ENCODE results near the gene TNS3.
"Not testable (repeated sequence)": the region's sequence is repeated elsewhere in the genome, so short reads cannot be mapped to it uniquely, and the experiment has no call there.

TNS3 gene

DNA sequence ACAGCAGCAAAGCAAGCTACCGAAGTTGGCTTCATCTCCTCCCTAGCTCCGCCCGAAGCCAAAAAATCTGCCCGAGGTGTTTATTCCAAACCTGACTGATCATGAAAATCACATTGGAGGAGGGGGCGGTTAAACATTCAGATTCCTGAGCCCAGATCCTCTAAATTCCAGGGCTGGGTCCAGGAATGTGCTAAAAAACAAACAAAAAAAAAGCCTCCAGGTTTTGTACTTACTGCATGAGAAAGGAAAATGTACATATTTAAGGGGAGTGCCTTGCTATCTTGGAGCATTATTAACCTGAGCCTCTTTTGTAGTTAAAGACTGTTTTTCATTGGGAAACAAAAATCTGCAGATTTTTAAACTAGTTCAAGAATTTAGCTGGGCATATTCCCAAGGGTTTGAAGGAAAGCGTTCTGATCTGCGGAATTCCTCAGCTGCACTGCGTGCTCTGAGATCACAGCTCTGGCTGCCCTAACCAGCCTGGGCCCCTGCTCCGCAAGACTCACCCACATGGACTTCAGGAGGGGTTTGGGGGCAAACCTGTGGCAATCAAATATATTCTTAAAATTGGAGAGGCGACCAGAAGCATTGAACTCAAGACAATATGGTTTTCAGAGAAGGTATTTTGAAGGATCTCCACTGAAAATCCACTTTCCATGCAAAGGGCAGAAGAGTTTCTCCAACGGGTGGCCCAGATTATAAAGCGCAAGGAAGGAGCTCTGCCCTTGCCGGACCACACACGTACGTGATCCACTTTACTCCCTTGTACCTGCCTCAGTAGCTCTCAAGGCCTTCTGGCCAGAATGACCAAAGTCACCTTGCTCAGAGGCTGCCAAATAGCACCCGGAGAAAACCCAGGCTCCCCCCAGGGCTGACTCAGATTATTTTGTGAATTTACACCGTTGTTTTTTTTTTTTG, 10.0 kb upstream of the TNS3 start:
- TF ChIP-seq, protein P1, sequence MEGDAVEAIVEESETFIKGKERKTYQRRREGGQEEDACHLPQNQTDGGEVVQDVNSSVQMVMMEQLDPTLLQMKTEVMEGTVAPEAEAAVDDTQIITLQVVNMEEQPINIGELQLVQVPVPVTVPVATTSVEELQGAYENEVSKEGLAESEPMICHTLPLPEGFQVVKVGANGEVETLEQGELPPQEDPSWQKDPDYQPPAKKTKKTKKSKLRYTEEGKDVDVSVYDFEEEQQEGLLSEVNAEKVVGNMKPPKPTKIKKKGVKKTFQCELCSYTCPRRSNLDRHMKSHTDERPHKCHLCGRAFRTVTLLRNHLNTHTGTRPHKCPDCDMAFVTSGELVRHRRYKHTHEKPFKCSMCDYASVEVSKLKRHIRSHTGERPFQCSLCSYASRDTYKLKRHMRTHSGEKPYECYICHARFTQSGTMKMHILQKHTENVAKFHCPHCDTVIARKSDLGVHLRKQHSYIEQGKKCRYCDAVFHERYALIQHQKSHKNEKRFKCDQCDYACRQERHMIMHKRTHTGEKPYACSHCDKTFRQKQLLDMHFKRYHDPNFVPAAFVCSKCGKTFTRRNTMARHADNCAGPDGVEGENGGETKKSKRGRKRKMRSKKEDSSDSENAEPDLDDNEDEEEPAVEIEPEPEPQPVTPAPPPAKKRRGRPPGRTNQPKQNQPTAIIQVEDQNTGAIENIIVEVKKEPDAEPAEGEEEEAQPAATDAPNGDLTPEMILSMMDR (IDR thresholded peaks at IDR 0.05; ENCODE audit: borderline replicate concordance, insufficient read depth, low read depth, low read length) = no peak
- H3K4me3 ChIP-seq (ENCODE audit: low read depth, low read length) = no peak overlapping the region

DNA sequence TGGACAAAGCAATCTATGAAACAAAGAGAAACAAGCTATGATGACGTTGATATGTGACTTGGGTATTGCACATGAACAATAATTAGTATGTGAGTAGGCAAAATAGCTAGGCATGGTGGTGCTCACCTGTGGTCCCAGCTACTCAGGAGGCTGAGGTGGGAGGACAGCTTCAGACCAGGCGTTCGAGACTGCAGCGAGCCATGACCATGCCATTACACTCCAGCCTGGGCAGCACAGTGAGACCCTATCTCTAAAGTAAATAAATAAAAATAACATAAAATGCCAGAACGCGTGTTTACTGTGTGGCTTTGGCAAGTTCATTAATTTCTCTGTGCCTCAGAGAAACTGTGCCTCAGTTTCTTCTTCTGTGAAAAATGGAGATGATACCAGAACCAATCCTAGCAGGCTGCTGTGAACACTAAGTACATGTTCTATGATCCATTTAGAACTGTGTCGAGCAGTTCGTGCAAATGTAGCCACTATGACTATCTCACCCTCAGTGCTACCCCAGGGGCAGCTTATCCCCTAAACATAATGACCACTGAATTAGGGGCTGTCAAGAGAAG, 9.3 kb upstream of the TNS3 start:
- TF ChIP-seq, protein P1 (IDR thresholded peaks at IDR 0.05; ENCODE audit: borderline replicate concordance, insufficient read depth, low read depth, low read length) = no peak
- no peak overlapping the region for H3K4me3 ChIP-seq (ENCODE audit: low read depth, low read length)

DNA sequence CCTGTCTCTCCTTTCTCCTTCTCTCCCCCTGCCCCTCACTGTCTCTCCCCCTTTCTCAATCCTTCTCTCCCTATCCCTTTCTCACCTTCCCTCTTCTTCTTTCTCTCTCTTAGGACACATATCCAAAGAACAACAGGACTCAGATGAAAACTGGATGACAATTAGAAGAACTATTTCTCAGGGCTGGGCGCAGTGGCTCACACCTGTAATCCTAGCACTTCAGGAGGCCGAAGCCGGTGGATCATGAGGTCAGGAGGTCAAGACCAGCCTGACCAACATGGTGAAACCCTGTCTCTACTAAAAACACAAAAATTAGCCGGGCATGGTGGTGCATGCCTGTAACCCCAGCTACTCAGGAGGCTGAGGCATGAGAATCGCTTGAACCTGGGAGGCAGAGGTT, 8.3 kb upstream of the TNS3 start:
- H3K4me3 ChIP-seq (ENCODE audit: low read depth, low read length) = not testable (repeated sequence)

DNA sequence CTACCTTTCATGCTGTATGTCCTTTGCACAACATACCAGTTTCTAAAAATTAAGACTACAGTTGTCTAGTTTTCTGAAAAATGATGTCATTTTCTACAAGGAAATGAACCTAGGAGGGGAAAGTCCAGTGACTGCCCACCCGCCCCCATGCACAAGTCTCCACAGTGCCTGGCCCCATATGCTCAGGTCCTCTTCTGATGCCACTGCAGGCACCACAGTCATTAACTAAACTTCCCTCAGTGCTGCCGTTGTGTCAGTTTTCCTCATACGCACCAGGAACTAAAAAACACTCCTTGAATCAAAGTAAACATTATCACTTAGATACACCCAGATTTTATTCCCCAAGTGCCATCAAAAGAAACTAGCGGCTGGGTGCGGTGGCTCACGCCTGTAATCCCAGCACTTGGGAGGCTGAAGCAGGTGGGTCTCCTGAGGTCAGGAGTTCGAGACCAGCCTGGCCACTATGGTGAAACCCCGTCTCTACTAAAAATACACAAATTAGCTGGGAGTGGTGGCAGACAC, 6.9 kb upstream of the TNS3 start:
- TF ChIP-seq, protein P1 (IDR thresholded peaks at IDR 0.05; ENCODE audit: borderline replicate concordance, insufficient read depth, low read depth, low read length) = no peak
- H3K4me3 ChIP-seq (ENCODE audit: low read depth, low read length) = no peak overlapping the region

DNA sequence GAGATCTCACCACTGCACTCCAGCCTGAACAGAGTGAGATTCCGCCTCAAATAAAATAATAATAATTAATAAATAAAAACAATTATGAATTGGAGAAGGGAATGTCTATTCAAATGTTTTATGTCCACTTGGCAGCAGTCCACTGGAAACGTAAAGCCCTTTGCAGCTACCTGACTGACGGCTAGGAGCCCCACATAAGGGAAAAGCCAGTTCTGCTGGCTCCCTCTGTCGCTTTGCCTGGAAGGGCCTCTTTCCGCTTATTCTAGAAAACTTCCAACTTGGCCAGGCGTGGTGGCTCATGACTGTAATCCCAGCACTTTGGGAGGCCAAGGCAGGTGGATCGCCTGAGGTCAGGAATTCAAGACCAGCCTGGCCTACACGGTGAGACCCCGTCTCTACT, 6.1 kb upstream of the TNS3 start:
- no peak overlapping the region for H3K4me3 ChIP-seq (ENCODE audit: low read depth, low read length)
- TF ChIP-seq, protein P1 (IDR thresholded peaks at IDR 0.05; ENCODE audit: borderline replicate concordance, insufficient read depth, low read depth, low read length) = no peak

DNA sequence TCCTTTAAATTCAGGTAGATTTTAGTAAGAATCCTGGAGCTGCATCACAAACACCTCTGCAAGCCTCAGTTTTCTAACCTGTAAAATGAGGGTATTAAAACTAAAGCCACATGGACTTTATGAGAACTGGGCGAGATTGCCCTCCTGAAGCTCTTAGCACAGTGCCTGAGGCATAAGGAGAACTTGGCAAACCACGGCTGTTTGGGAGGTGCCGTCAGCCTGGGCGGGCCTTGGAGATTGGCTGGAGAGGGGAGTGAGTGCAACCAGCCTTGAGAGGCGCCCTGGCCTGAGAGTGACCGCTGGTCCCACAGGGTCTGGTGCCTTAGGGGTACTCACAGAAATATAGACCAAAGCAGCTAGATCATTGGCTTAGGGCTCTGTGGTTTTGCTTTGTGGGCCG, 5.4 kb upstream of the TNS3 start:
- H3K4me3 ChIP-seq (ENCODE audit: low read depth, low read length) = no peak overlapping the region
- TF ChIP-seq, protein P1 (IDR thresholded peaks at IDR 0.05; ENCODE audit: borderline replicate concordance, insufficient read depth, low read depth, low read length) = no peak

DNA sequence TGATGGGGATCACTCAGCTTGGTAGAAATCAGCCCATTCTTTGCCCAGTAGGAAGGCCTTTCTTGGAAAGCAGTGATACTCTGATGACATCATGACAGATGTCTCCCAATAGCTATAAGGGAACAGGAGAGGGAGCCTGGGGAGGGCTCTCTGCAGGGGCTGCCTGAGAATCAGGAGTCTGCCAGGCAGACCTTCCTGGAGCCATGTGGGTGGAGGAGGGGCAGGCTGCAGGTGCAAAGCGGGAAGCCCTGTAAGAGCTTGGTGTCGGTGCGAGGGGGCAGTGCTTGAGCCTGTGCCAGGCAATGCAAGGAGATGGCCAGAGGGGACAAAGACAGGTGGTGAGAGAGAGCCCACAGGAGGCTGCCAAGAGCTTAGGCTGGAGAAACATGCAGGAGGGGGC, 5.0 kb upstream of the TNS3 start:
- TF ChIP-seq, protein P1 (IDR thresholded peaks at IDR 0.05; ENCODE audit: borderline replicate concordance, insufficient read depth, low read depth, low read length) = no peak
- H3K4me3 ChIP-seq (ENCODE audit: low read depth, low read length) = no peak overlapping the region

DNA sequence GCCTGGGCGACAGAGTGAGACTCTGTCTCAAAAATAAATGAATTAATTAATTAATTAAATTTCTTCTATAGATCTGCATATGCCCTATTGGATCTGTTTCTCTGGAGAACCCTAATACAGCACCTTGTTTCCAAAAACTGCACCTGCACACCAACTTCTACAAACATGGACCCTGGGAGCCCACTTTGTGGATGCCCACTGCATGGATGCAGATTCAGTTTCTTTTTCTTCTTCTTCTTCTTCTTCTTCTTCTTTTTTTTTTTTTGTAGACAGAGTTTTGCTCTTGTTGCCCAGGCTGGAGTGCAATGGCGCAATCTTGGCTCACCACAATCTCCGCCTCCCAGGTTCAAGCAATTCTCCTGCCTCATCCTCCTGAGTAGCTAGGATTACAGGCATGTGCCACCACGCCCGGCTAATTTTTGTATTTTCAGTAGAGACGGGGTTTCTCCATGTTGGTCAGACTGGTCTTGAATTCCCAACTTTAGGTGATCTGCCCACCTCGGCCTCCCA, 4.3 kb upstream of the TNS3 start:
- not testable (repeated sequence) for H3K4me3 ChIP-seq (ENCODE audit: low read depth, low read length)

All from GM12875 (cell line).